HG03575 (cell line): ENCODE results near the gene ELP4.

Experiments
- ATAC-seq: cut with Tn5 transposase; IDR thresholded peaks from one replicate; pipeline ENCODE4 v1.9.1; 2021; ENCODE audit not compliant: unreplicated experiment, insufficient number of reproducible peaks, low FRiP score; ENCODE audit errors: extremely low read depth

ELP4 gene

DNA sequence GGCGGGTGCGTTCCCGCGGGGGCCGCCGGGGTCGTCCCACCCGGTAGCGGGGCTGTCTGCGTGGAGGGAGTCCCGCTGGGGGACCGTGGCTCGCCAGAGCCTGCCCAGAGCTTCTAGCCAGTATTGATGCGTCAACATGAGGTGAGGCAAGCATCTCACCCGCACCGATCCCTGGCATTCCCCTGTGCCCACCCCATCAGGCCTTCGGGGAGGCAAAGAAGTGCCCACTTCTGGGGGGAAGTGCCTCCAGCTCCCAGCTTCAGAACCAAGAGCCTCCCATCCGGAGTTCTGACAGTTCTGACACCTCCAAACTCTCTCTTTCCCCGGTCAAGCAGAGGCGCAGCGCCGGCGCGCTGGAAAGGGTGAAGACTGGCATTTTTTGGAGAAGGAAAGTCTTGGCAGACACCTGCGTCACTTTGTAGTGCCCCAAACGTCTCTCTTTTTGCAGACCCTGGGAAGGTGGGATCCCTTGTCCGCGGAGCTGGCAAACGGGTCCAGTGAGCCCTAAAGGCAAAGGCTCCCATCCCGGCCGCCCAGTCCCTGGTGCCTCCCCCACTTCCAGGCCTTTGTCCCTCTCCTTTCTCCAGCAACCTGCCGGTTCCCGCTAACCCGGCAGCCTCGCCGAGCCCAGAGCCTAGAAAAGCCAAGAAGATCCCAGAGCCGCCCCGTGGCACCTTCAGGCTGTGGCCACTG, 304.8 kb downstream of the ELP4 start:
- no peak for ATAC-seq

GRCh38 chr11:31815711-31816467, 306.3 kb downstream of the ELP4 start:
- ATAC-seq, result no peak

GRCh38 chr11:31816468-31817053, 307.0 kb downstream of the ELP4 start:
- ATAC-seq, result no peak

DNA sequence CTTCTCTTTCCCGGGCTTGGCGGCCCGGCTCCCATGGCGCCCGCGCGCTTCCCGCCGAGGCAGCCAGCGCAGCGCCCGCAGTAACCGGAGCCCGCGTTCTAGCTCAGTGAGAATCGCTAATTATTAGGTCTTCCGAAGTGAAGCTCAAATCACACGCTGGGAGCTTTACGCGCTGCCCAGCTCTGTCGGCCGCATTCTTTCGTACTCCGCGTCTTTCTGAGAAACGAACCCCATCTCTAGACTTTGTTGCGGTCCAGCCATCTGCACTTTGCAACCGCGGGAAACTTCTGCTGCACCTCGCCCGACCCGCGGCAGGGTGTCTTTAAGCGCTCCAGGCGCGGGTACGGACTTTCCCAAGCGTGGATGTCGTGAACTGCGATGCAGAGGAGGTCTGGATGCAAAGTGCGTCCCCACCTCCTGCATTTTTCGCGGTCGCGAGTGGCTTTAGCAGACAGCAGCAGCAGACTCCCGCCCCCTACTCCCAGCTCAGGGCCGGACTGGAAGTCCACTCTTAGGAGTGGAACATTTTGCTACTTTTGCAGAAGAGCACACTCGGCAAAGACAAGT, 307.6 kb downstream of the ELP4 start:
- ATAC-seq, result no peak

DNA sequence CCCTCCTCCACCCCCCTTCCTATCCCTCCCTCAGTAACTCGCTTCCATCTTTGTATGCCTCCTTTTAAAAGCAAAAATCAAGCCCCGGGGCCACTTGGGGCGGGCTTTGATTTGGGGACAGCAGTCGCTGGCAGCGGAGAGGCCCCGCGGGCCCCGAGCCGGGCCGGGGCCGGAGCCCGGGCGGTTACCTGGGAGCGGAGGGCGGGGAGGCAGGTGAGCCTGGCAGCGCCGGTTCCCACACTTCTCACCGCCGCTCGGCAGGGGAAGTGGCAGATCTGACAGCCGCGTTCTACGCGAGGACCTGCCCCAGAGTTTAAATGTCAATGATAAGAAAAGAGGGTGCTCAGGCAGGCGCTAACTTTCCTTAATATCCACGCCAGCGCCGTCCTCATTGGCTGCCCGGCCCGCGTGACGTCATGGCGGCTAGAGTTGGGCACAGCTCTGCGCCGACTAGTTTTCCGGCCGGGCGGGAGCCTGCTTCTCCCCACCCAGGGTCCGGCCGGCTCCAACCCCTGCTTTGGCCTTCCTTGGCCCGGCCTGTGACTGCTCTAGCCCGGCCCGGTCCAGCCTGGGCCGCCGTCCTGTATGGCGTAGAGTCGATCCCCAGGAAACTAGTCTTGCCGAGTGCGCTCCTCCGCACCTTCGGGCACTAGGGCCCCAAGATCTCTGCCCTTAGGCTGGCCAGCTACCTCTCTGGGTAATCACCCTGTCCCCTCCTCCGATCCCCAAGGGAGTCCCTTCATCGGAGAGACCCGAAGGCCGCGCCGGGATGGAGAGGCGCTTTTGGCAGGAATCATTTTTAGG, 308.3 kb downstream of the ELP4 start:
- no peak for ATAC-seq

DNA sequence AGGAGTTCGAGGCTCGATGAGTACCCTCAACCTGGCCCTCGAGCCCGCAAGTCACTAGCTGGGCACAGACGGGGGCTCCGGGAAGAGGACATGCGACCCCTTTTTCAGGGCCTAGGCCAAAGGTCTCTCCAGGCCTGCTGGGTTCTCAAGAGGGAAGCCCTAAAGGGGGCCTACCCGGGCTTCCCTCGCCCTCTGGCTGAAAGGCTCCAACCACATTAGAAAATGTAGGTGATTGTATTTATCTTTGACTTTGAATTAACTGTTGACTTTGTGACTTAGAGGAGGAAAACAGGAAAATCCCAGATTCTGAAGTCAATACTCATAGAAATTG, 308.8 kb downstream of the ELP4 start:
- no peak for ATAC-seq

- ATAC-seq, result no peak
These were observed 309.3 kb downstream of the ELP4 start for GRCh38 chr11:31818874-31819331.

DNA sequence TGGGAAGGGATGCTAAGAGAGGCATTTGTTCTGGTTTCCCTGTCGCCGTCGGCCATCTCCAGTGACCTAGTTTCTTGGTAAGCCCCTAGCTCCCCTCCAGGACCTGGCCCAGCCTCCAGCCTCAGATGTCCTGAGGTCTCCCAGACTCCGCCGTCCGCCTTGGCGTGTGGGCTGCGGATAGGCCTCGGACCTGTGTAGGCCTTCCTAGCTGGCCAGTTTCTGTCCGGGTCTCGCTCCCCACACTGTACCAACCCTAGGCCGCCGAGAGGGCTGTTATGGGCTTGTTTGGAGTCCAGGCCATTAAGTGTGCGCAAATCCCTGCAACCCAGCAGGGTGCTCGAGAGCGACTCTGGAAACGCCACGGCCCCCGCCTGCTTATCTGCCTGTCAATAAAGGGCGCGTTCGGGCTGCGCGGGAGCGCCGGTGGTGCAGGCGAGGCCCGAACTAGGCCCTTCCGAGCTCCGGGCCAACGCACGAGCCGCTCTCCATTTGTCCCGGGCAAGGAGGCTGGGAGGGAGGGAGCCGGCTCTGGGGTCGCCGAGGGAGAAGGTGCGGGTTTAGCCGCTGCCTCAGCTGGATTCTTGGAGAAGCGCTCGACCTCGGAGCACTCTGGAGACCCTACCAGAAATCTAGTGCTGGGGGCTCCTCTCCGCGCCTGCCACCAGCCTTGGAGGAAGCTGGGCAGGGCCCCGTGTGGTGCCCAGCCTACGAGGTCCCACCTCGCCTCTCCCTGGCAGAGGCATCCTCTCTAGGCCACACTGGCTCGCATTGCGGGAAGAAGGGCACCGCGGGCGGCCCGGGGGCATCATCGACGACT, 310.3 kb downstream of the ELP4 start:
- no peak for ATAC-seq

DNA sequence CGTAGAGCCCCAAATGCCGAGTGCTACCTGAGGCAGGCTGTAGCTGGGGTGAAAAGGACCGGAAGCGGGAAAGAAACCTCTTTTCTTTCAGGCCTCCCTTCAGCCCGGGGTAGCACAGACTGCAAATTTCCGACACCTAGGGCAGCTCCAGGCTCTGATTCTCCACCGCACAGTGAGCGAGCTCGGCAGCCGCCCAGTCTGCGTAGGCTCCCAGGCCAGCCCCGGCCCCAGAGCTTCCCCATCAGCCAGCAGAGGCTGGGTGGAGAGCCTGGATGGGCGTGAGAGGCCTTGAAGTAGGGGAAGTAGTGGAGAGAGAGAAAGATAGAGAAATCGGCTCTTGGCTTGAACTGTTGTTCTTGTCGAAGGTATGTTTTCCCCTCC, 310.9 kb downstream of the ELP4 start:
- no peak for ATAC-seq

- no peak for ATAC-seq
These were observed 311.7 kb downstream of the ELP4 start for GRCh38 chr11:31821235-31821764.

DNA sequence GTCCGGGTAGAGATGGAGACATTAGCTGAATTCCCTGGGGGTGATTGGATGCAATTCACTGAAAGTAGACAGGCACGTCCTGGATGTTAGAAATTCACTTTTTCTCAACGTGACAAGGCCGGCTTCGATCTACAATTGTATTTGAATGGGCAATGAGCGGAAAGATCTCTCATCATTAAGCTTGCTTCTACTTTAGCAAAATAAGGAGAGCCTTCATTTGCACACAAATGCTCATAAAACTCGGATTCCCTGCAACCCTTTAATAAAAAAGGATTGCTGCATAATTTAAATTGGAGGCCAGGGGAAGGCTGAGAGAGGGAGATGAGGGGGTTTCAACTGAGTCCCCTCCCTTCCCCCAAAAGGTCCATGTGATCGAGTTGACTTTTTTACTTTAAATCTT, 312.2 kb downstream of the ELP4 start:
- ATAC-seq, result no peak

- no peak for ATAC-seq
These were observed 312.8 kb downstream of the ELP4 start for GRCh38 chr11:31822175-31822926.

GRCh38 chr11:31822927-31823643, 313.5 kb downstream of the ELP4 start:
- no peak for ATAC-seq

DNA sequence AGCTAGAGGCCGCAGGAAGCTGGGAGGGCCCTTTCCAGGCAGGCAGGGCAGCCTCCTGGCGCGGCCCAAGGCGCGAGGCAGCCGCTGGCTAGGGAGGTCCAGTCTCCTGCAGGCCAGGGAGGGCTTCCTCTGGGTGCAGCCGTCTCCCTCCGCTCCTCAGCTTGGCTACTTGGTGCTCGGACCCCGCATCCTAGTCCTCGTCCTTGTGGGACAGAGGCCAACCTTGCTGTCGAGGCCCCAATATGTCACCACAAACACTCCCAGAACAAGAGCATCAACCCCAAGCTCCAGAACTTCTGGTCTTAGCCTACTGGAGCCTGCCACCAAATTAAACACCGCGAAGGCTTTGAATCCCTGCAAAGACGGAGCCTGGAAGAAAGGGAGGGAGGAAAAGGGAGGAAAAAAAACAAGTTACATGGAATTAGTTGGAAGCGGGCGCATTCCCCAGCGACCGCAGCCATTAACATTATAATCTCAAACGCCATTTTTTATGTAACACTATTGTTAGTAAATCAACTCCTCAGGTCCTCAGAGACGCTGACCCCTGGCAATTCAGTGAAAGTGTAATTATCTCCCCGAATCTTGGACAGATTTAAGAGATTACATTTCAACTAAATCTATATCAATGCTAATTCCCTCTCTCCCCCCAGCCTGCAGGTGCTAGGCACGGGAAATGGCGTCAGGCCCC, 314.2 kb downstream of the ELP4 start:
- ATAC-seq, result no peak

DNA sequence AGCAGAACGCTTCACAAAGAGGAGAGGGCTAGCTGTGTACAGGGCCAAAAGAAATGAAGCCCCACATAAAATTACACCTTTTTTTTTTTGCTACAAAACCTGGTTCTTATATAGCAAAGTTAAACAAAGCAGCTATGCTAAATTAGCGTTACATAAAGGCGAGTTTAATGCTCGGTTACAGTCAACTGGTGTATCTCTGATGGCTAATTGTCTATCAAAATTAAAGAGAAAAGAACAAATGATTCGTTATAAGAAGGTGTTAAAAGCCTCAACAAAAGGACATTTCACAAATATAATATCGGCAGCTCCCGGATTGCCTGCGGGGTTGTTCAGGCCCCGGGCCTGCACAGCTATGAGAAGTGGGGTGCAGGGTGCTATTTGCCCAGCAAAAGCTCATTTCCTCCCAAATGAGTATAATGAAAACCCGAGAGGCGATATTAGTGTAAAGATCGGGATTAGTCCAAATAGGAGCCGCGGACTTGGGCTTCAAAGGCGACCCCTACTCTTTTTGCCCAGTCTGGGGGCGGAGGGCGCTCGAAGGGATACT, 314.8 kb downstream of the ELP4 start:
- ATAC-seq, result no peak
